Mesendoderm (in vitro differentiated cells): ENCODE measurements around the gene BRINP3.

Source experiments
- DNase-seq: peaks from one replicate; pipeline ENCODE4 v3.0.0; 2013
- H2AK5ac ChIP-seq: 2 replicates; pipeline ENCODE4 v1.6.1; 2013; ENCODE audit warnings: low read length, inconsistent platforms
- H2BK120ac ChIP-seq: 2 replicates; pipeline ENCODE4 v1.6.1; 2013; ENCODE audit warnings: low read depth, mild to moderate bottlenecking, low read length, moderate library complexity, mixed read lengths
- H2BK15ac ChIP-seq: replicated peaks from 2 replicates; pipeline ENCODE4 v1.6.1; 2013; ENCODE audit warnings: low read depth, mild to moderate bottlenecking, moderate library complexity
- H2BK5ac ChIP-seq: 2 replicates; pipeline ENCODE4 v1.6.1; 2013; ENCODE audit warnings: low read length, inconsistent platforms
- H3K18ac ChIP-seq: 2 replicates; pipeline ENCODE4 v1.6.1; 2013; ENCODE audit warnings: mild to moderate bottlenecking, low read length, mixed read lengths
- H3K23ac ChIP-seq: one replicate; pipeline ENCODE4 v1.6.1; 2013; ENCODE audit warnings: low read length
- H3K27ac ChIP-seq: 2 replicates; pipeline ENCODE4 v1.5.1; 2013; ENCODE audit warnings: low read depth, mild to moderate bottlenecking, inconsistent platforms, low read length, moderate library complexity
- H3K27me3 ChIP-seq: 2 replicates; pipeline ENCODE4 v1.6.1; 2013; ENCODE audit warnings: low read length, control low read depth, mild to moderate bottlenecking, inconsistent platforms; ENCODE audit not compliant: insufficient read depth, poor library complexity
- H3K36me3 ChIP-seq: 2 replicates; pipeline ENCODE4 v1.6.1; 2013; ENCODE audit warnings: low read length, inconsistent platforms; ENCODE audit not compliant: control insufficient read depth, insufficient read depth
- H3K4ac ChIP-seq: one replicate; pipeline ENCODE4 v1.6.1; 2013; ENCODE audit warnings: low read depth, mild to moderate bottlenecking, low read length, moderate library complexity
- H3K4me1 ChIP-seq: 2 replicates; pipeline ENCODE4 v1.6.1; 2013; ENCODE audit warnings: low read depth, low read length, inconsistent platforms; ENCODE audit not compliant: control insufficient read depth
- H3K4me2 ChIP-seq: 2 replicates; pipeline ENCODE4 v1.6.1; 2013; ENCODE audit warnings: low read length
- H3K4me3 ChIP-seq: 2 replicates; pipeline ENCODE4 v1.5.1; 2013; ENCODE audit warnings: mild to moderate bottlenecking, low read length
- H3K56ac ChIP-seq: one replicate; pipeline ENCODE4 v1.6.1; 2013; ENCODE audit warnings: low read length
- H3K79me1 ChIP-seq: 2 replicates; pipeline ENCODE4 v1.6.1; 2013; ENCODE audit warnings: low read length, inconsistent platforms
- H3K79me2 ChIP-seq: 2 replicates; pipeline ENCODE4 v1.6.1; 2013; ENCODE audit warnings: mild to moderate bottlenecking, low read length; ENCODE audit not compliant: control insufficient read depth, insufficient read depth
- H3K9ac ChIP-seq: 2 replicates; pipeline ENCODE4 v1.6.1; 2013; ENCODE audit warnings: low read length, inconsistent platforms
- H4K5ac ChIP-seq: one replicate; pipeline ENCODE4 v1.6.1; 2013; ENCODE audit warnings: low read length
- H4K8ac ChIP-seq: one replicate; pipeline ENCODE4 v1.6.1; 2013; ENCODE audit warnings: low read depth, mild to moderate bottlenecking, control low read depth, low read length, moderate library complexity
- WGBS: extraction: QIAGEN DNeasy Blood & Tissue Kit; methylation state at CpG from one replicate; pipeline ENCODE4 v1.1.7; 2013; ENCODE audit warnings: low lambda C conversion rate, missing lambda C conversion rate; ENCODE audit not compliant: insufficient coverage; ENCODE audit errors: extremely low coverage; 5-methylcytosine and 5-hydroxymethylcytosine counted together

The BRINP3 gene

GRCh38 chr1:190179817-190180216 lies 297.8 kb downstream of the BRINP3 start:
- H4K8ac ChIP-seq: no peak overlapping the region
- no peak overlapping the region for H3K23ac ChIP-seq
- H3K27ac ChIP-seq: no peak overlapping the region
- no peak overlapping the region for H3K9ac ChIP-seq
- no peaks in the 10 kb centered on the region for H3K4me1 ChIP-seq
- H3K79me2 ChIP-seq: no peaks in the 10 kb centered on the region
- no peak overlapping the region for H3K4ac ChIP-seq
- H2BK120ac ChIP-seq: no peak overlapping the region
- no peak overlapping the region for H2BK5ac ChIP-seq
- WGBS: no CpG with 5 or more reads among the region's 3 CpGs
- no peak overlapping the region for H3K4me3 ChIP-seq
- H3K4me2 ChIP-seq: no peak overlapping the region
- no peaks in the 10 kb centered on the region for H3K79me1 ChIP-seq
- no peak for DNase-seq
- no peak overlapping the region for H2AK5ac ChIP-seq
- H3K18ac ChIP-seq: no peak overlapping the region
- H3K27me3 ChIP-seq: no peaks in the 10 kb centered on the region
- no peak overlapping the region for H4K5ac ChIP-seq
- H3K36me3 ChIP-seq: no peaks in the 10 kb centered on the region
- no peak overlapping the region for H3K56ac ChIP-seq
- H2BK15ac ChIP-seq: no peak overlapping the region

- Histone ChIP-seq H3K23ac (no peak overlapping the region), H2AK5ac (no peak overlapping the region), H2BK5ac (no peak overlapping the region), H3K36me3 (no peaks in the 10 kb centered on the region), H2BK120ac (no peak overlapping the region), H4K5ac (no peak overlapping the region), H3K27me3 (no peaks in the 10 kb centered on the region), H2BK15ac (no peak overlapping the region), H4K8ac (no peak overlapping the region), H3K4me3 (no peak overlapping the region), H3K4me2 (no peak overlapping the region), H3K4me1 (no peaks in the 10 kb centered on the region), H3K4ac (no peak overlapping the region), H3K18ac (no peak overlapping the region), H3K79me1 (no peaks in the 10 kb centered on the region), H3K79me2 (no peaks in the 10 kb centered on the region), H3K27ac (no peak overlapping the region), H3K9ac (no peak overlapping the region), H3K56ac (no peak overlapping the region)
- WGBS: no CpG with 5 or more reads among the region's 2 CpGs
- DNase-seq: no peak
These were observed 298.8 kb downstream of the BRINP3 start for GRCh38 chr1:190178827-190179226.

- Histone ChIP-seq H3K9ac (no peak overlapping the region), H3K23ac (no peak overlapping the region)
- DNase-seq: no peak
These were observed 300.1 kb downstream of the BRINP3 start for GRCh38 chr1:190177555-190177954.

GRCh38 chr1:190176776-190177175 lies 300.9 kb downstream of the BRINP3 start:
- H4K8ac ChIP-seq: no peak overlapping the region
- H2BK5ac ChIP-seq: no peak overlapping the region
- no peak overlapping the region for H3K4me3 ChIP-seq
- no peak overlapping the region for H2BK15ac ChIP-seq
- no peaks in the 10 kb centered on the region for H3K79me2 ChIP-seq
- H3K18ac ChIP-seq: no peak overlapping the region
- H2BK120ac ChIP-seq: no peak overlapping the region
- H3K23ac ChIP-seq: no peak overlapping the region
- H3K79me1 ChIP-seq: no peaks in the 10 kb centered on the region
- no peak overlapping the region for H3K4me2 ChIP-seq
- no peaks in the 10 kb centered on the region for H3K4me1 ChIP-seq
- no peak overlapping the region for H3K9ac ChIP-seq
- no peak overlapping the region for H3K27ac ChIP-seq
- no peak overlapping the region for H4K5ac ChIP-seq
- H2AK5ac ChIP-seq: no peak overlapping the region
- no peak overlapping the region for H3K56ac ChIP-seq
- H3K36me3 ChIP-seq: no peaks in the 10 kb centered on the region
- no peaks in the 10 kb centered on the region for H3K27me3 ChIP-seq
- no peak overlapping the region for H3K4ac ChIP-seq
- no peak for DNase-seq

More at GRCh38 chr1:190177555-190177954, 300.1 kb downstream of the BRINP3 start:
- Histone ChIP-seq H3K79me2 (no peaks in the 10 kb centered on the region), H3K4me1 (no peaks in the 10 kb centered on the region), H4K8ac (no peak overlapping the region), H3K4me3 (no peak overlapping the region), H2AK5ac (no peak overlapping the region), H3K27me3 (no peaks in the 10 kb centered on the region), H3K4ac (no peak overlapping the region), H2BK15ac (no peak overlapping the region), H3K36me3 (no peaks in the 10 kb centered on the region), H3K27ac (no peak overlapping the region), H3K4me2 (no peak overlapping the region), H3K56ac (no peak overlapping the region), H2BK5ac (no peak overlapping the region), H2BK120ac (no peak overlapping the region), H3K18ac (no peak overlapping the region), H4K5ac (no peak overlapping the region), H3K79me1 (no peaks in the 10 kb centered on the region)
- WGBS: 100% methylated on average over 1 of the region's 2 CpGs

- no peak overlapping the region for H3K4me3 ChIP-seq
These were observed 302.3 kb downstream of the BRINP3 start for GRCh38 chr1:190175320-190175719.

GRCh38 chr1:190172651-190173430 lies 304.8 kb downstream of the BRINP3 start:
- H3K27ac ChIP-seq: no peak overlapping the region
- no peak overlapping the region for H3K23ac ChIP-seq
- WGBS: no CpG with 5 or more reads among the region's 8 CpGs
- H3K56ac ChIP-seq: no peak overlapping the region
- no peak overlapping the region for H4K5ac ChIP-seq
- H3K36me3 ChIP-seq: no peaks in the 10 kb centered on the region
- no peaks in the 10 kb centered on the region for H3K79me2 ChIP-seq
- H3K9ac ChIP-seq: no peak overlapping the region
- H3K4me2 ChIP-seq: no peak overlapping the region
- H3K27me3 ChIP-seq: no peaks in the 10 kb centered on the region
- H3K4ac ChIP-seq: no peak overlapping the region
- H2BK120ac ChIP-seq: no peak overlapping the region
- H2BK15ac ChIP-seq: no peak overlapping the region
- no peak overlapping the region for H4K8ac ChIP-seq
- no peaks in the 10 kb centered on the region for H3K4me1 ChIP-seq
- DNase-seq: no peak
- no peak overlapping the region for H2AK5ac ChIP-seq
- no peak overlapping the region for H3K18ac ChIP-seq
- no peak overlapping the region for H2BK5ac ChIP-seq
- no peaks in the 10 kb centered on the region for H3K79me1 ChIP-seq
- H3K4me3 ChIP-seq: no peak overlapping the region

More at GRCh38 chr1:190175320-190175719, 302.3 kb downstream of the BRINP3 start:
- no peak overlapping the region for H3K23ac ChIP-seq
- H3K4me2 ChIP-seq: no peak overlapping the region
- no peak overlapping the region for H2BK15ac ChIP-seq
- no peaks in the 10 kb centered on the region for H3K4me1 ChIP-seq
- H3K56ac ChIP-seq: no peak overlapping the region
- no peak overlapping the region for H2BK5ac ChIP-seq
- no peak overlapping the region for H2BK120ac ChIP-seq
- no CpG with 5 or more reads among the region's 3 CpGs for WGBS
- H4K8ac ChIP-seq: no peak overlapping the region
- H3K79me2 ChIP-seq: no peaks in the 10 kb centered on the region
- no peak overlapping the region for H3K27ac ChIP-seq
- H4K5ac ChIP-seq: no peak overlapping the region
- H3K4ac ChIP-seq: no peak overlapping the region
- no peak overlapping the region for H3K18ac ChIP-seq
- H3K27me3 ChIP-seq: no peaks in the 10 kb centered on the region
- H3K79me1 ChIP-seq: no peaks in the 10 kb centered on the region
- no peaks in the 10 kb centered on the region for H3K36me3 ChIP-seq
- no peak overlapping the region for H2AK5ac ChIP-seq
- DNase-seq: no peak
- H3K9ac ChIP-seq: no peak overlapping the region
